AML-193 (cell line): ENCODE data around the gene OR2H1.

Source experiments
- DNase-seq, 2 experiments: peaks; one replicate each; lab custom pipeline; 2025; lab: John Stamatoyannopoulos, UW

OR2H1 gene

DNA sequence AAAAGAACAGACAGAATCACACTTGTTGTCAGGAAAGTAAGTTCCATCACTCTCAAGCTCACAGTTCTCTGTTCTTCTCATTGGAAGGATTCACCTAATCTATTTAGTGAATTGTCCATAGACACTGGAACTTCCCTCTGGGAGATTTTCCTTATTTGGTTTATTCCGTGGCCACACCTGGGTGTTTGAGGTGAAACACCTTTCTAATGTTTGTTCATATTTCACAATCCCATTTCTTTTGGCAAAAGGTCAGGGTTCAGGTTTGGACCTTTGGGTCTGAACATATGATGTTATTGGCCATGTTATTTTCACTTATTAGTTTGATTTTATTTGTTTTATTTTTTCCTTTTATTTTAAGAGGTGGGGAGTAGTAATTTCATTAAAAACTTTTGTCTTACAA lies 26.8 kb downstream of the OR2H1 start:
- no peak for DNase-seq

DNA sequence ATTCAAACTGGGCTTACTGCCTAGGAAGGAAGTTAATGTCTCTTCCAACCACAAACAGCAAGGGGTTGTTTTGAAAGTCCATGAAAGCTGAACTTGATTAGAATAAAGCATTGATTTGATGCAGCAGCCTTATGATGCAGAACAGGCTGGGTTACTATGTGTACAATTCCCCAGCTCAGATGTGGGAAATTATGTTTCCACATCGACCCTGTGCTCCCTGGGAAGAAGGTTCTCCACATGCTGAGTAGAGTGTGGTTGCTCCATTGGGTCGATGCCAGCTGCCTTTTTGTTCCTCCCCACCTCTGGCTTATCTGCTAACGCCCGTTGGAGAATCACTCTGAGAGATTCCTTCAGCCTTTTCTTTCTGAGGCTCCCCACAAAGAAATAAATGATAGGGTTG lies 29.6 kb downstream of the OR2H1 start:
- DNase-seq: no peak

DNA sequence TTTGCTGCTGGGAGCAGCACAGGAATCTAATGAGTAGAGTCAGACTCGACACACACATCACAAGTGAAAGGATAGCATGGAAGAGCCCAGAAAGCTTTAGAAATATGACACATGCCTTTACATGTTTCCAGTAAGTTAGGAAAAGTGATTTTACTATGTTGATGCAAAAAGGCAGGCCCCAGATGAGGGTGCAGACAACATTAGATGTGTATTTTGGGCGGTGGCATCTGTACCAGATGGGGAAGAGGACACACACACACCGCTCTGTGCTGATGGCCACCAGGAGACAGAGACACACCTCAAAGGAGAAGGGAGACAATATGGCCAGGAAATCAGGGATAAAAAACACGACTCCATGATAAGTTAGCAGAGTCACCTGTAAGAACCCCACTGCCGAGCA lies 30.2 kb downstream of the OR2H1 start:
- DNase-seq: no peak

DNA sequence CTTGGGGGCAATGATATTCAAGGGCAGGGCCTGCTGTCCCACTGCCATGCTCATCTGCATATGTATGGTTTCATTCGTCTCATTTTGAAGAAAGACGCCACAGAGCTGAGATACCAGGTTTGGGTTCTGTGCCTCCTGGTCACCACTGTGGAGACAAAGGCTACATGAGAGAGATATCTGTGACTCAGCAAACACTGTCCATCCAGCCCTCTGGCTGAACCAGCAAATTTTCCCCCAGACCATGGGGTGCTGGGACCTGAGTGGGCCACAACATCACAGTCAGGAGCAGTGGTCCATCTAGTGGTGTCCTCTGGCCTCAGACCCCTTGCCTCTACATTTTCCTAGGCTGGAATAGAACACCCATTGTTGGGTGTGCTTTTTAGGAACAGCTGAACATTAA lies 30.7 kb downstream of the OR2H1 start, which contains the start of gene MAS1L:
TSS of gene MAS1L (minus strand) at position 297 of the 400 bp plus-strand sequence. CDS start at position 243, 54 bp downstream.
- no peak for DNase-seq

DNA sequence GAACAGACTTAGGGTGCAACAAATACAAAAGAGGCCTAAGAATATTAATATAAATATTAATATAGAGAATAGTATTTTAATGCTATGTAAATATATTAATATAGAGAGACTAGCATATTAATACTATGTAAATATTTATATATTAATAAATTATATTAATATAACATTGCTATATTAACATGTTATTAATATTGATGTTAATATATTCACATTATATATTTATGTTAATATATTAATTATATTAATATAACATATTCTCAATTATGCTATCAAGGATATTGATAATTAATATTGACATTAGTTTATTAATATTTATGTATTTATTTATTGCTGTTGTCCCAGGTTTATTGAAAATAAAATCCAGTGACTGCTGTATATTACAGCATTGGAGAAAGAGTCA lies 31.9 kb downstream of the OR2H1 start:
- no peak for DNase-seq

DNA sequence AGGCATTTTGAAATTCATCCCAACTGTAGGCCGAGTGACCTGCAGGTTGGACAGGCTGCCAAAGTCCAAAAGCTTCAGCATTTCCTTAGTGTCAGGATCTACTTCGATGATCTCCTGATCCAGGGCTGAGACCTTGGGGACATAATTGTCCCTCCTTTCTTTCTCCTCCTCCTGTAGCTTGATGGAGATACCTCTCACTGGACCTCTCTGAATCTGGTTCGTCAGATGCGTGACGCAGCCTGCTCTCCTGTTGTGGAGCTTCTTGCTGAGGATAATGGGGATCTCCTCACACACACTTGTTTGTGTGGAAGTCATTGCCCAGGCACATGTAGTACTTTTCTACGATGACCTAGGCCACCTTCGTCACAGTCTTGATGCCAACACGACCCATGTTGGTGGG lies 32.3 kb downstream of the OR2H1 start:
- DNase-seq: no peak

DNA sequence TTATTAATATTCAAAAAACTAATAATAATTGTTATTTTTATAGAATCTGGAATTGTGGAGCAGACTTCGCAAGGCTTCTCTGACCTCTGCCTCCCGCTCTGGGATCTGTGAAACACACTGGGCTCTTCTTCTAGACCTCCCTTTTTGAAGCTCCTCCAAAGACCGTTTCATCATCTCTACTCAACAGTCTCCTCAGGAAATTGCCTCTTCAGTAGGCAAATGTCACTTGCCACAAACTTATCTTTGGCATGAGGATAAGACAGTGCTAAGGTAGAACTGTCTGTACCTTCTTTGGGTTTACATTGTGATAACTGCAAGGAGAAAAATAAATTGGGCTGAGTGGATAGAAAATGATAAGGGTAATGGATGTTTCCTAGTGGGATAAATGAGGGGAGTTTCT lies 33.1 kb downstream of the OR2H1 start:
- DNase-seq: no peak

DNA sequence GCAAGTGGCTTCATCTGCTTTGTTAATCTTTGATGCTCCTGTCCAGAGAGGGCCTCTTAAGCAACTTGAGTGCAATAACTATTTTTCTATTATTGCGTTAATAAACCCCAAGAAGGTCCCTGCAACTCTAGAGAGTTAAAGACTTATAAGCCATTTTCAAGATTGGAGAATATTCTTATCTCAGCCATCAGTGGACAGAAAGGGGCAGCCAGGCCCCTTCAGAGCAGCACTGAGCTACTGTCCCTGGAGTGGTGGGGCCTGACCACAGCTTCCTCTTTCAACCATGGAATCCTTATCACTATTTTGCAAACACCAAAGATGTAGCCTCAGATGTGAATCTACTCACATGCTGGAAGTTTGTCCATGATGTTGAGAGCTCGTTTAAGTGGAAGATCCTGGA lies 33.6 kb downstream of the OR2H1 start:
- DNase-seq: peak in 1 of 2 experiments; percentile 12

DNA sequence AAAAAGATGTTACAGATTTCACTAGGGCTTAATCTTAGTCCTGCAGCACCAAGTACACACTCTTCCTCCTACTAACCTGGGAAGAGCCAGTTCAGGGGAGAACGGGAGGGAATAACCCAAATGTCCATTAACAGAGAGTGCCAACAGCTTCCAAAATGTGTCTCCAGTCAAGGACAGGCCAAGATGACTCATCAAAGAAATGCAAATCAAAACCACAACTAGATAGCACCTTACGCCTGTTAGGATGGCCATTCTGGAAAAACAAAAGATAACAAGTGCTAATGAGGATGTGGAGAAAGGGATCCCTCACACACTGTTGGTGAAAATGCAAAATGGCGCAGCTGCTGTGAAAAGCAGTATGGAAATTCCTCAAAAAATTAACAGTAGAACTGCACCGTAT lies 34.6 kb downstream of the OR2H1 start:
- no peak for DNase-seq

DNA sequence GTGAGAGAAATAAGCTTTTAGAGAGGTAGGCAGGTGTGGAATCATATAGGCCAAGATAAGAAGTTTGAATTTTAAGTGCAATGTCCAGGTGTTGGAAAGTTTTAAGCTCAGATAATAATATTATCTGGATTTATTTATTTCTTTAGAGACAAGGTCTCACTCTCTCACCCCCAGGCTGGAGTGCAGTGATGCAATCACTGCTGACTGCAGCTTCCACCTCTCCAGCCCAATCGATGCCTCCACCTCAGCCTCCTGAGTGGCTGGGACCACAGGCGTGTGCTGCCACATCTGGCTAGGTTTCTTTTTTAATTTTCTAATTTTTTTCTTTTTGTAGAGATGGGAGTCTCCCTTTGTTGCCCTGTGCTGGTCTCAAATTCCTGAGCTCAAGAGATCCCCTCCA lies 36.3 kb downstream of the OR2H1 start:
- no peak for DNase-seq

DNA sequence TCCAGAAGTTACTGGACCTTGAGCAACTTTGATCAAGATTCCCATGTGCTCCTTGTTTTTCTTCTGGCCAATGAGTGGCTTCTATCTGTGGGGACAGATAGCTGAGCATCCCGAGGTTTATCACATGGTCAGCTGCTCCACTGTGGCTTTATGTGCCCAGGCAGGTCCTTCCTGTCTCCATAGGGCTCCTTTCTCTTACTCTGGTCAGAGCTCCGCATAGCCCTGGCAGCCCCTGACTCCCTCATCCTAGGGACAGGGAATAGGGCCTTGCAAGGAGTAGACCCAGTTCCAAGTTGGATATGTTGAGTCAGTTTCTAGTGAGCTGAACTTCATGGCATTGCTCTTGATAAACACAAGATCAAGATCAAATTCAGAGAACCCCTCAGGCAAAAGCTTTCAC lies 37.2 kb downstream of the OR2H1 start:
- DNase-seq: no peak

DNA sequence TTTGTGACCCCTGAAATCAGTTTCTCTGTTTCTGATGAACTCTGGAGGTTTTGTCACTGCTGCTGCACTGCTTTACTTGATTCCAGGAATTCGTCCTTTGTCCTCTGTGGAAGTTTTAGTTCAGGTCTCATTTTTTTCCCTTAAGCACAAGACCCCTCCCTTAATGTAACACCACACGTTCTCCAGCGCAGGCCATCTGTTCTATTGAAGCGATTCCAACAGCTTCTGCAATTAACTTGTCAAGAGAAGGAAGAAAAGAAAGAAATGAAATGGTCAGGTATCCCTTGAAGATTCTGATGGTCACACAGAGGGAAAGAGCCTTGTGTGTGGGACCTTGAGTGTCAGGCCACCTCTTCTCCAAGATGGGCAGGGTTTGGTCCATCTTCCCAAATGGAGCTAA lies 38.6 kb downstream of the OR2H1 start:
- DNase-seq: no peak

DNA sequence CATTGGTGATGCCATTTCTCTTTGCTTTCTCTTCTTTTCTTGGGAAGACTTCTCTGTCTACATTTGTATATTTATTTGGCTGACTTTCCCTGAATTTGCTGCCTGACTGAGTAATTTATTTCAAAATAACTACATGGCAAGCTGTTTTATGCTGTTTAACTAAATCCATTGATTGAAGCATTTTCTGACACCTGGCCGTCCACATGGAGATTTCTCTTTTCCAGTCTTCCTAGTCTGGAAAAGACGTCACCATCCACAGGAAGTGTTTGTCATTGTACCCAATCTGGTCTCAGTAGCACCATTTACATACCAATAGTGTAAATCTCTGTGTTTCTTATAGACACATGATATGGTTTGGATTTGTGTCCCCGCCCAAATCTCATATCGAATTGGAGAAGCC lies 40.0 kb downstream of the OR2H1 start:
- no peak for DNase-seq

DNA sequence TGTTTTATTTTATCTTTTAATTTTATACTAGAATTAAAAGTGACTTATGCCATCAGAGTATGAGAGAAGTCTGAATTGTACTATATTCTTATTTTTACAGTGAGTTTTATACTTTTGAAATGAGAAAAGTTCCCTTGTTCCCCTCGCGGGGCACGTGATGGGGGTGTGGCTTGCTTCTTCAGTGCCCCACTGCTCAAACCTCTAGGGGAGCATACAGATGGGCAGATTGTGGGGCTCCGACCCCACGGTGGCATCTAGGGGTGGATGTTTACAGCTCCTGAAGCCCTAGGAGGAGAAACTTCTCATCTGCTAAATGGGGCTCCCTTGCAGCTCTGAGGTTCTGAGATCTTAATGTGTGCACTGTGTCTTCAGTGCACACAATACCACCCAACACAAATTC lies 42.7 kb downstream of the OR2H1 start:
- DNase-seq: no peak

DNA sequence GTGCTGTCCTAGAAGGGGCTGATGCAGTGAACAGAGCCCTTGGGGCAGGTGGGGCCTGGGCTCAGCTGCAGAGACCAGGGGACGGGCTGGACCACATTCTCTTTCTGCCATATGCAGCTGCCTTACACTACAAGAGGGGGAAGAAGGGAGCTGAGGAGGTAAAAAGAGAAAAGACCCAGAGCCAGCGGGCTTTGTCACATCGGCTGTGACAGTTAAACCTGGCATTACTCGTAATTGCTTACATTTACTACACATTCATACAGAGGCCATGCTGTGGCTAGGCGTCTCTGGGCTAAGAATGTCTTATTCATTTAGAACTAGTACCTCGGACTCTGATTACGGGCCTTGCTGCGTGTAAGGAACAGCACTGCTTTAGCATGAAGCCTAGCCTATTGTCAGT lies 43.6 kb downstream of the OR2H1 start:
- no peak for DNase-seq

DNA sequence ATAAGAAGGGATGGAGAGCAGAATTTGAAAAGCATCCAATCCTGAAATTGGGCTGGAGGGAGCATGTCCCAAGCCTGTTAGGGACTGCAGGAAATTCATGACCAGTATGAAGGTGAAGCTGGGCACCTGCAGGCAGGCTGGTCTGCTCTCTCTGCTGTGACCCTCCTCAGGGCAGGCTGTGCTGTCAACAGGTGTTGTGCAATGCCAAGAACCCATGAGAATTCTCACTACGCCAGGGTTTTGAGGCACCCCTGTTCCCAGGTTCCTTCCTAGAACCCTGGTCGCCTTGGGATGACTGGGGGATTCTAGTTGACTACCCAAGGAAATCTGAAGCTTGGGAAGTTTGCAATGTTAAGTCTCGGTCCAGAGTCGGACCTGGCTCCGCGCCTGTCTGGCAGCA lies 44.2 kb downstream of the OR2H1 start:
- DNase-seq: no peak

DNA sequence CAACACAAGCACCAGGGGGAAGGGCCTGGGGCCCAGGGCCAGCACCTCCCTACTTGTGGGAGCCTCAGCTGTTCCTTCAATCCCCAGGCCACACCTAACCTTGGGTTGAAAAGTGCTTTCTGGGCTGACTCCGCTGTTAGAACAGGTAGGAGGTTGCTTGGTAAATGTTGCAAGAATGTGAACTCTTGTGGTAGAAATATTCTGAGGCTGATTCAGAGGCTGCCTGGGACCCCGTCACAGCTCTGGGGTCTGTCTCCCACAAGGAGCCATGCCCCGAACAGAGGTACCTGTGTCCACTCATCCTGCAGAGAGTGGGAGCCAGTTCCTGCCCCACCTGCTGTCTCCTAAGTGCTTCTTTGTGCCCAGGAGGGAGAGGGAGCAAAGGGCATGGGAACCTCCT lies 45.2 kb downstream of the OR2H1 start:
- no peak for DNase-seq

DNA sequence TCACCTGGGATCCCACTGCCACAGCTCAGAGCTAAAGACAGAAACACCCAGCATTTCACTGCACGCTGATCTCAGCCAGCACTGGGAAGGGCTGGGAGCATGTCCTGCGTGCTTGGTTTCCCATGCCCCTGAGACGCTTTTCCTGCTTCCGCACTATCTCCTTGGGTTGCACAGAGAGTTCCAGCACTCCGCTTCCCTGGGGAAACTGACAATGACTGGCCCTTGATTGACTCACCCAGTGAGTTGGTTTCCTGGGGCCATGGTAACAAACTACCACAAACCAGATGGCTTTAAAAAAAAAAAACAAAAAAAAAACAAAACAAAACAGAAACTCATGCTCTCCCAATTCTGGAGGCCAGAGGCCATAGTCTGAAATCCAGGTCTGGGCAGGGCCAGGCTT lies 45.6 kb downstream of the OR2H1 start:
- no peak for DNase-seq

DNA sequence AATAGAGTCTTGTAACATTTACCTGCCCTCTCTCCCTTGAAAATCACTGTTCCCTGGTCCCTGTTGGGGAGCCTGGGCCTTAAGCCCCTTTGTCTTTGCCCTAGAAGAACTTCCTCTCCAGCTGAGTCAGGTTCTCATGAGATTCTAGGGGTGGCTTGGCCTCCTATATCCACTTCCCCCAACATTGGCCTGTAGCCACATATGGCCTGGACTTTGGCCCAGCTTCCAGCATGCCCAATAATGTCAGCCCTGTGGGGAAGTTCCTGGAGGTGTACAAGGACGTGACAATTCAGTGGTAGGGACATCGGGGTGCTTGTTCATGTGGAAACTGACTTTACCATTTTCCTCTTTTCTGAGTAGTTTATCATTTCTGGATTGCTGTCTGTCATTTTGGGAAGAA lies 48.0 kb downstream of the OR2H1 start:
- no peak for DNase-seq

DNA sequence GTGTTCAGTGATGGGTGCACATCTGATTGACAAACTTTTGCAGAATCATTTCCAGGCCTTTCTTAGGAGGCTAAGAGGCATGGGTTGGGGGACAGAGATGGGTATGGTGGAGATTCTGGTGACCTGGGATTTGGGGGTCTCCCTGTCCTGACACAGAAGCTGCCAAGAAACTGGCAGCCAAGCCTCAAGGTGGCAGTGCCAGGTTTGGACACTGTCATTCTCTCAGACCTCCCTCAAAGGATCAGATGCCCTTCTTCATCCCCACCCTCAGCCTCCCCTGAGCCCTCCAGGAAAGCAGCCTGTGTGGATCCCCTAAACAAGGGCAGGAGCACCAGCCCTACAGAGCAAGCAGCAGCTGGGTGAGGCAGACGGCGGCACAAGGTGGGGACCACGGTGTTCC lies 48.9 kb downstream of the OR2H1 start:
- DNase-seq: no peak

DNA sequence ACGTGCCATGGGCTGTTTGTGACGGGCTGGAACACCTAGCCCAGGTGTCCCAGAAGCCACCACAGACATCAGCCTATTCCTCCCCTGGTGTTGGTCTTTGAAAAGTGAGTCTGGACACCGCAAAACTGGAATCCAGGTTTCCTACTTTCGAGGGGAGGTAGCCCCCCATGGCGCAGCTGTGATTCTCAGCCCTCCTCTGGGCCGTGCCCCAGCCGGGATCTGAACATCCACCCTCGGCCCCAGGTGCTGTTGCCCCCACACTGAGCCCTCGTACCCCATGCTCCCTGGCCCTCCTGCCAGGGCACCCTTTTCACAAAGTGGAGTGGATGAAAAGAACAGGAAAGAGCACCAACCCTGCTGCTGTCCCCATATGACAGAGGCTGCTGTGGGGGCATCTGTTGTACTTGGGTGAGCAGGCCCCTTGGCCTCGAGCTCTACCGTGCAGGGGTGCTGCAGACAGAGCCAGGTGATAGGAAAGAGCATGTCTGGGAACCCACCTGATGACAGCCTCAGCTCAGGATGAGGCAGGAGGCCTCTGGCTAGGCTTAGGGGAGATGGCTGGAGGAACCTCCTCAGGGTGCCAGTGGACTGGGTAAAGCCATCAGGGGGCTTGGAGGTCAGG lies 49.6 kb downstream of the OR2H1 start:
- DNase-seq: no peak

DNA sequence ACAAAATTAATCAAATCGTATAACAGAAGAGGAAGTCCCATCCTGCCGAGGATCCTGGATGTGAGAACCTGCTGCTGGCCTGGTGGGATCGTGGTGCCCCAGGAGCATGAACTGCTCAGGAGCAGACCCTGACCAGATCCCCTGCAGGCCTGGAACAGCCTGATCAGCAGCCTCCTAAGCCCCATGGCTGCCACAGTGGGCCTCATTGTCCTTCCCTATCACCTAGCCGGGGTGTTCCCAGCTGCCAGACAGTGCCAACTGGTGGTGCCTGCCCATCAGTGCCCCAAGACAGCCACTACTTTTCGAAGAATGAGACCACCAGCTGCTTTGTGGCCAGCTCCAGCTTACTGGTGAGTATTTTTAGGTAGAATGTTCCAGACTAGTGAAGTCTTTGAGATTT lies 50.4 kb downstream of the OR2H1 start:
- DNase-seq: no peak

DNA sequence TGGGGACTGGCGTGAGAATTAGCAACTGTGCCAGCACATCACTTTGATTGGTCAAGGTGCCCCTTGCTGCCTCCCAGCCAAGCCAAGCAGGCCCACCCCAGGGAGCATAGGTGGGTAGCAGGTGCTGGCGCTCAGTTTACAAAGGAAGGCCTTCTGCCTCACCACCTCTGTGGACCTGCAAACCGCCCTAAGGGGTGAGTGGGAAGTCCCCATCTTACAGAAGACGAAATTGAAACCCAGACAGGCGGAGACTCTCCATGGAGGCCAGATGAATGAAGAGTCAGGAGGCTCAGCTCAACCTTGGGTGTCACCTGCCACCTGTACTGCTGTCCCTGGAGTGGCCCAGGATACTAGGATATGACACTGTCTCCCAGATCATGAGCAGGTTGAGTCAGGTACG lies 52.3 kb downstream of the OR2H1 start:
- no peak for DNase-seq

DNA sequence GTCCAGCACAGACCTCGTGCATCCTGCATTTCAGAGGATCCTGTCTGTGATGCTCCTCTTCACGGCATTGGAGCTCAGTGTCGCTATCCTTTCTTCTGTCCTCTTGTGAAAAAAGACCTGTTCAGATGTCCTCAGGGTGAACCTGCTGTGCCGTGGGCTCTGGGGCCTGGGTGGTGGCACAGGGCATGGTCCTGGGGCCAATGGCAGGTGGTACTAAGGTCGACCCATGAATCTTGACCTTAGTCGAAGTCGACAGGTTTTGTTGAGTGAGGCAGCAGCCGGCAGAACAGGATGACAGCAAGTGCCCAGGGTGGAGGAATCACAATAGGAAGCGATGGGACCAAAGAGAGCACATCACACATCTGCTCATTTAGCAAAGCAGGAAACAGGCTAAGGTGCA lies 52.8 kb downstream of the OR2H1 start:
- no peak for DNase-seq

DNA sequence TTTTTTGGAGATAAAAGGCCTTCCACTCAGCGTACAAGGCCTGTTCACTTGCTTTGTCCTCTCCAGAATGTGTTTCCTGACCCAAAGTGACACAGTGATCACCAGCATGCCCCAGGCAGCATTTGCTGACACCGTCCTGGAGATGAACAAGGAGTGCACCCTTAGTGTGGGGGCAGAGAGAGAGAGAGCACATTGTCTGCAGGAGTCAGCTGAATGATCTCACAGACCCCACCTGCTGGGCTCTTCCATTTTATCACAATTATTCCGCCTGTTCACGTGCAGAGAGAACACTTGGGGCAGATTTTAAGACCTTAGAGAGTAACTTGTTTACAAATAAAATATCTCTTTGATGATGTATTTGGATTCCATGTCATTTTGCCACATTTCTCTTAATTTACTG lies 53.2 kb downstream of the OR2H1 start:
- no peak for DNase-seq
